ENCODE data around the gene SLC48A1.

- TF ChIP-seq MEF2A (IDR thresholded peaks at IDR 0.05; ENCODE audit: borderline replicate concordance, low read depth) (no peak), NRF1 (IDR thresholded peaks at IDR 0.05; ENCODE audit: low read depth, low read length) (no peak), EZH2phosphoT487 (IDR thresholded peaks at IDR 0.05; ENCODE audit: borderline replicate concordance, low read depth) (no peak), CTCF (IDR thresholded peaks at IDR 0.05) (no peak), EP300 (IDR thresholded peaks at IDR 0.05; ENCODE audit: borderline replicate concordance in 1 of 2, low read depth in 1 of 2, low read length in 1 of 2) (no peak), MXI1 (IDR thresholded peaks at IDR 0.05; ENCODE audit: low read depth, low read length) (no peak), TAF1 (IDR thresholded peaks at IDR 0.05; ENCODE audit: borderline replicate concordance, low read depth, low read length) (no peak), MAX (IDR thresholded peaks at IDR 0.05; ENCODE audit: low read depth) (no peak), IRF3 (IDR thresholded peaks at IDR 0.05; ENCODE audit: low read depth, low read length) (no peak), YY1 (IDR thresholded peaks at IDR 0.05; ENCODE audit: low read depth) (no peak), USF2 (IDR thresholded peaks at IDR 0.05; ENCODE audit: borderline replicate concordance, low read depth, low read length) (no peak), NFIC (IDR thresholded peaks at IDR 0.05; ENCODE audit: borderline replicate concordance) (no peak)
Measured at GRCh38 chr12:47734725-47735480, 38.1 kb upstream of the SLC48A1 start.

All from SK-N-SH (cell line).